Mucosa of rectum (tissue), 2 donors: ENCODE measurements around the gene TUG1.

ENCODE experiments used
- H3K27ac ChIP-seq, 2 donors: one replicate each; pipeline ENCODE4 v1.7.0; 2013; ENCODE audit warnings: inconsistent platforms in 2 of 2, low read depth in 2 of 2, low read length in 2 of 2
- H3K27me3 ChIP-seq, 2 donors: one replicate each; pipeline ENCODE4 v1.7.0; 2013; ENCODE audit warnings: low read length in 2 of 2; ENCODE audit not compliant: control insufficient read depth in 2 of 2, insufficient read depth in 2 of 2
- H3K36me3 ChIP-seq, 2 donors: one replicate each; pipeline ENCODE4 v1.7.0; 2013; ENCODE audit warnings: low read length in 2 of 2; ENCODE audit not compliant: control insufficient read depth in 2 of 2, insufficient read depth in 2 of 2
- H3K4me1 ChIP-seq, 2 donors: one replicate each; pipeline ENCODE4 v1.7.0; 2013; ENCODE audit warnings: low read length in 2 of 2, mild to moderate bottlenecking in 1 of 2; ENCODE audit not compliant: control insufficient read depth in 2 of 2, insufficient read depth in 2 of 2
- H3K4me3 ChIP-seq, 2 donors: one replicate each; pipeline ENCODE4 v1.7.0; 2013; ENCODE audit warnings: low read length in 2 of 2
- H3K9ac ChIP-seq, 2 donors: one replicate each; pipeline ENCODE4 v1.7.0; 2013; ENCODE audit warnings: low read length in 2 of 2, low read depth in 1 of 2, mild to moderate bottlenecking in 1 of 2
- H3K9me3 ChIP-seq, 2 donors: one replicate each; pipeline ENCODE4 v1.7.0; 2013; ENCODE audit warnings: low read length in 2 of 2; ENCODE audit not compliant: control insufficient read depth in 2 of 2
- donor health status: healthy.
- donor health status: Normal muscosa, but diverticular disease.

The TUG1 gene

DNA sequence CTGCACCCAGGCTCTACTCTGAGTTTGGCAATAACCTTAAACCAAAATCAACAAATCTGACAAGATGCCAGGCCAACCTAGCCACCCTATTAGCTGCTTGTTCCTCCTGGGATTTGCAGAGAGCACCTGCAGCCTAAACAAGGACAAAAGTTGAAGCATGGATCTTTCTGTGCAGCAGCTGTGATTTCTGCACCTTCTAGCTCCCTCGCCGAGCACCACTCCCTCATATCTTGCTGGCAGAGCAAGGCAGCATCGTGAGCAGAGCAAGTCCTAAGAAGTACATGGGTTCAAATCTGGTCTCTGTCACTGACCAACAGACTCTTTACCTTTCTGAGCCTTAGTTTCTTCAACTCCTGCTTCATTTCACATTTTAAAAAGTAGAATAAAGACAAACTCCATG, 38.8 kb upstream of the TUG1 start:
- H3K9ac ChIP-seq, result no peak overlapping the region
- no peaks in the 10 kb centered on the region for H3K27me3 ChIP-seq
- H3K4me1 ChIP-seq, result no peaks in the 10 kb centered on the region
- H3K9me3 ChIP-seq, result no peaks in the 10 kb centered on the region
- H3K27ac ChIP-seq, result no peak overlapping the region
- no peak overlapping the region for H3K4me3 ChIP-seq
- peaks cover 72 to 84% of the 10 kb centered on the region in 2 donors for H3K36me3 ChIP-seq

GRCh38 chr22:30931541-30932300, 37.3 kb upstream of the TUG1 start:
- Histone ChIP-seq H3K27me3 (no peaks in the 10 kb centered on the region), H3K4me1 (no peaks in the 10 kb centered on the region), H3K9ac (no peak overlapping the region), H3K36me3 (peaks cover 75 to 82% of the 10 kb centered on the region in 2 donors), H3K9me3 (no peaks in the 10 kb centered on the region), H3K4me3 (no peak overlapping the region), H3K27ac (no peak overlapping the region)

- peaks cover 77 to 84% of the 10 kb centered on the region in 2 donors for H3K36me3 ChIP-seq
- no peaks in the 10 kb centered on the region for H3K4me1 ChIP-seq
- H3K9me3 ChIP-seq, result no peaks in the 10 kb centered on the region
- H3K27me3 ChIP-seq, result no peaks in the 10 kb centered on the region
- no peak overlapping the region for H3K27ac ChIP-seq
- H3K4me3 ChIP-seq, result no peak overlapping the region
- H3K9ac ChIP-seq, result no peak overlapping the region
Measured at GRCh38 chr22:30932661-30933060, 36.4 kb upstream of the TUG1 start.

- no peaks in the 10 kb centered on the region for H3K27me3 ChIP-seq
- no peak overlapping the region for H3K27ac ChIP-seq
- H3K4me1 ChIP-seq, result no peaks in the 10 kb centered on the region
- H3K4me3 ChIP-seq, result no peak overlapping the region
- H3K9ac ChIP-seq, result no peak overlapping the region
- no peaks in the 10 kb centered on the region for H3K9me3 ChIP-seq
- peaks cover 76 to 84% of the 10 kb centered on the region in 2 donors for H3K36me3 ChIP-seq
Measured at GRCh38 chr22:30933457-30933856, 35.6 kb upstream of the TUG1 start.

DNA sequence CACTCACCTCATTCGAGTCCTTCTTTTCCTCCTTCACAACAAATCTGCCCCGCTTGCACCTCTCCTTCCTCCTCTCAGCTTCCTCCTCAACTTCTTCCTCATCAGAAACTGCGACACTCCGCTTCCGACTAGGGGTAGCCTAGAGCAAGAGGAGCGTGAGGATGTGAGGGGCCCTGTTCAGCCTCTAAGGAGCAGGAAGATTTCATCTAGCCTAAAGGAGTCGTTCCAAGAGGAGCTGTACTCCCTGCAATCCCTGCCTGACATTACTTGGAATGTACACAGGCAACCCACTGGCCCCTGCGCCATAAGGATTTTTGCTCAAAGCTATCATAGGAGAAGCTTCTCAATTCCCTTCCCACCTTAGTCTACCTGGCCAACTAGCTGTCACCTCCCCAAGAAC, 35.0 kb upstream of the TUG1 start:
- Histone ChIP-seq H3K9me3 (no peaks in the 10 kb centered on the region), H3K36me3 (peaks cover 75 to 85% of the 10 kb centered on the region in 2 donors), H3K4me1 (no peaks in the 10 kb centered on the region), H3K27me3 (no peaks in the 10 kb centered on the region), H3K9ac (no peak overlapping the region), H3K4me3 (no peak overlapping the region), H3K27ac (no peak overlapping the region)

DNA sequence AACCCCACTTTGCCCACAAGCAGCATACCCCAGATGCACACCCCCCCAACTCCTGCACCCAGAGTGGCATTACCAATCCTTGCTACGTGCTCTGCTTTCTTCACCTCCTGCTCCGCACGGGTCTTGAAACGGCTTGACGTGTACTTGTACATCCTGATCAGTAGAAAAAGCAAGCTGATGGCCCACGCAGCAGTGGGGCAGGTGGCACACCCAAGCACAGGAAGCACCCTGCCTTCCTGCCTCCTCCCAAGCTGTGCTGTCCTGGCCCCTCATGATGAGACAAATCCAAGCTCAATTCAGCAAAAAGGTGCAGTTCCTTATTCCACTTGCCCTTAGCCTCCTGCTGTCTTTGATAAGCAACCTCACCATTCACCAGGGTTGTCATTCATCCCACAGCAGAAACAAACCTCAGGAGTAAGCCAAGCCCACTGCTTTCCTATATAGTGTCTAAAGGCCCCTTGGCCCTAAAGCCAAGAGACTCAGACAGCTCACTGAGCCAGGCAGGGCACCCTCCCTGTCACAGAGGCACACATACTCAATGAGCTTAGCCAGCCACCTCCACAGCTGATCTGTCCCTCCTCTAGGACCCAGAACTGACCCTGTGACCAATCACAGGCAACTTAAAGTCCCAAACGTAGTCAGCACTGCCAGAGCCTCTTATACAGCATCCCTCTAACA, 28.2 kb upstream of the TUG1 start:
- no peak overlapping the region for H3K9ac ChIP-seq
- H3K27me3 ChIP-seq, result no peaks in the 10 kb centered on the region
- no peak overlapping the region for H3K27ac ChIP-seq
- peaks cover 76 to 83% of the 10 kb centered on the region in 2 donors for H3K36me3 ChIP-seq
- H3K4me1 ChIP-seq, result no peaks in the 10 kb centered on the region
- H3K4me3 ChIP-seq, result no peak overlapping the region
- no peaks in the 10 kb centered on the region for H3K9me3 ChIP-seq

GRCh38 chr22:30941363-30941740, 27.7 kb upstream of the TUG1 start:
- Histone ChIP-seq H3K4me3 (no peak overlapping the region), H3K27me3 (no peaks in the 10 kb centered on the region), H3K9me3 (no peaks in the 10 kb centered on the region), H3K36me3 (peaks cover 77 to 85% of the 10 kb centered on the region in 2 donors), H3K9ac (no peak overlapping the region), H3K27ac (no peak overlapping the region), H3K4me1 (no peaks in the 10 kb centered on the region)

DNA sequence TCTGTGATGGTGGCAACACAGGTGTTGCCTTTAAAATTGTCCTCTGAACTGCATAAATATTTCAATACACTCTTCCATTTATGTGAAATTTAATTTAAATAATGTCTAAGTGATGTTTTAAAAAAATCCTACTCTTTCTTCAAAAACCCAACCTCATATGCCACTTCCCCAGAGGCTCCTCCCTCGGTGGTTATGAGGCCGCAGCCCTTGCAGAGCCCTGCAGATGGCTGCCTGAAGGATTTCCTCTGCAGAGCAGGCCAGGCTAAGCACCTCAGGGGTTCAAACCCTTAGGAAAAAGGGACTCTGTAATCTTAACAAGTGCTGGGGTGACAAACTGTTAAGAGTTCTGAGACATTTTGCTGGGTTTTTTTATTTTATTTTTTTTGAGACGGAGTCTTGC, 25.7 kb upstream of the TUG1 start:
- Histone ChIP-seq H3K27me3 (no peaks in the 10 kb centered on the region), H3K27ac (no peak overlapping the region), H3K9me3 (no peaks in the 10 kb centered on the region), H3K36me3 (peaks cover 69 to 77% of the 10 kb centered on the region in 2 donors), H3K9ac (no peak overlapping the region), H3K4me1 (peaks cover 3 to 4% of the 10 kb centered on the region in 2 donors), H3K4me3 (no peak overlapping the region)

DNA sequence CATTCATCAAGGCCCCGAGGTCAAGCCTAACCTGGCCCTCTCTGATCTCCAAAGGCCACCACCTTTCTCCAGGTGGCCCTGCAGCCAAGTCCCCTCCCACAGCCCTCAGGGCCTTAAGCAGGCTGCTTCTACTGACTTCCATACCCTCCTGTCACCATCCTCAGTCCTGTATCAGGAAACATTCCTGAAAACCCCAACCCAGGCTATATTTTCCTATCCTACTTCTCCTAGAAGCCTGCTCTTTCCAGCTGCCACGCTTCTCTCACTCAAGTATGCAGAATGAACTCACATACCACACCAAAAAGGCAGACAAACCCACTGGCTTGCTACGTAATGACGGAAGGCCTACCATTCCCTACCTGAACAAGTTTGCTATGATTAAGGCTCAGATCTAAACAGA, 24.1 kb upstream of the TUG1 start:
- no peak overlapping the region for H3K9ac ChIP-seq
- H3K27me3 ChIP-seq, result no peaks in the 10 kb centered on the region
- H3K36me3 ChIP-seq, result peaks cover 75 to 76% of the 10 kb centered on the region in 2 donors
- no peak overlapping the region for H3K4me3 ChIP-seq
- H3K4me1 ChIP-seq, result peaks cover 3 to 4% of the 10 kb centered on the region in 2 donors
- H3K27ac ChIP-seq, result no peak overlapping the region
- no peaks in the 10 kb centered on the region for H3K9me3 ChIP-seq

DNA sequence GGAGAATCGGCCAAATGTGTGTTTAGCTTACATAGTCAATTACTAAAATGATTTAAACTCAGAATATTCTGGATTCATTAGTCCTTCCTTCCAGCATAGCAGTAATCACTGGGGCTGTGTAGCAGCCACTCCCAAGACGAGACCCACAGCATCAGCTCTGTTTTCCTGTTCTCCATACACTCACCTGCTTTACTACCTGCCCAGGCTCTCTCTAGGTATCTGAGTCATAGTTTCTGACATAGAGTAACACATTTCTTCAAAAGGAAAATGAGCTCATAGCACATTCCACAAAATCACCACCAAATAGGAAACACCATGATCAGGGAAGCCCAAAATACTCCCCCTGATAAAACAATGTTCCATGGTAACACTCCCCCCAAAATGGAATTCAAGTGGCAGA, 23.4 kb upstream of the TUG1 start:
- Histone ChIP-seq H3K4me1 (peaks cover 3 to 4% of the 10 kb centered on the region in 2 donors), H3K27ac (no peak overlapping the region), H3K27me3 (no peaks in the 10 kb centered on the region), H3K9me3 (no peaks in the 10 kb centered on the region), H3K36me3 (peaks cover 76 to 78% of the 10 kb centered on the region in 2 donors), H3K4me3 (no peak overlapping the region), H3K9ac (no peak overlapping the region)
